T-helper 17 cell (primary cell): ENCODE results near the gene ARL2BP. TPM values are rescaled to one million over a fixed set of nuclear protein-coding genes. Genes with fewer than 3 reads are reported as not detected.

Experiments
- total RNA-seq, 4 donors: library from RNA in 2 of 4; stranded (reverse) in 2 of 4; gene quantifications; one replicate each; pipeline ENCODE4 v1.2.3 and lab custom pipeline; 2022 to 2026

The ARL2BP gene
- total RNA-seq, 2 donors from 2014 or later: 37.0 to 39.6 TPM

Other genes with a start within 250 kb of the ARL2BP start
- gene CPNE2, start 152.7 kb upstream of the ARL2BP start, total RNA-seq: 1 to 10 TPM; 2.4 to 4.4 TPM
- gene PSME3IP1, start 59.2 kb upstream of the ARL2BP start, total RNA-seq: 100 to 1,000 TPM; 109 to 118 TPM
- gene RSPRY1, start 58.9 kb upstream of the ARL2BP start, total RNA-seq: 10 to 100 TPM; 19.1 to 23.8 TPM
- under 1 TPM; 0.16 to 0.75 TPM for gene PLLP, start 39.4 kb downstream of the ARL2BP start, total RNA-seq
- not detected for gene CCL22, start 113.5 kb downstream of the ARL2BP start, total RNA-seq
- gene CX3CL1, start 127.2 kb downstream of the ARL2BP start, total RNA-seq: not detected
- not detected for gene CCL17, start 159.5 kb downstream of the ARL2BP start, total RNA-seq
- gene CIAPIN1, start 202.1 kb downstream of the ARL2BP start, total RNA-seq: 10 to 100 TPM; 19.3 to 35.0 TPM
- gene COQ9, start 202.2 kb downstream of the ARL2BP start, total RNA-seq: 10 to 100 TPM; 14.2 to 15.3 TPM
- 10 to 100 TPM; 76.1 to 82.6 TPM for gene POLR2C, start 217.4 kb downstream of the ARL2BP start, total RNA-seq
- gene DOK4, start 241.2 kb downstream of the ARL2BP start, total RNA-seq: 1 to 10 TPM; 1.8 to 2.6 TPM